ENCODE results near the gene CBX7. TPM values are rescaled to one million over a fixed set of nuclear protein-coding genes. Genes with fewer than 3 reads are reported as not detected.

Gene CBX7
- total and polyA plus RNA-seq, 2 of the 4 experiments (the other 2 are of a cell fraction), result 0.90 to 3.6 TPM

GRCh38 chr22:39150848-39151215 is 1.6 kb downstream of the CBX7 start:
- no peak overlapping the region for H2BK20ac ChIP-seq (ENCODE audit: low read depth, low read length)
- no peak overlapping the region for H2AK5ac ChIP-seq (ENCODE audit: low read depth, low read length)
- H3K56ac ChIP-seq (ENCODE audit: extremely low read depth, insufficient read depth, low read length), result no peak overlapping the region
- H3K79me1 ChIP-seq (ENCODE audit: low read depth in 1 of 2, low read length in 2 of 2), result peaks cover 2 to 3% of the 10 kb centered on the region in 2 experiments; a peak in 2 of 4 replicates
- no peak overlapping the region for H4K5ac ChIP-seq (ENCODE audit: low read depth, low read length)
- TF ChIP-seq MAZ (IDR thresholded peaks at IDR 0.05; ENCODE audit: borderline replicate concordance, low read depth, low read length) (no peak), NFE2L2 (IDR thresholded peaks at IDR 0.05; ENCODE audit: low read depth, low read length) (no peak), CHD1 (IDR thresholded peaks at IDR 0.05; ENCODE audit: low read depth, low read length) (no peak), POLR2A (IDR thresholded peaks at IDR 0.05; ENCODE audit: low read depth, low read length) (no peak), CTCF (conservative IDR thresholded peaks at IDR 0.05; ENCODE audit: low read depth, low read length) (no peak), MAFK (IDR thresholded peaks at IDR 0.05; ENCODE audit: low read depth, low read length) (no peak), FOS (IDR thresholded peaks at IDR 0.05; ENCODE audit: low read depth, low read length) (no peak), SMC3 (IDR thresholded peaks at IDR 0.05; ENCODE audit: low read depth, low read length) (no peak), BHLHE40 (IDR thresholded peaks at IDR 0.05; ENCODE audit: low read depth, low read length) (no peak), USF2 (IDR thresholded peaks at IDR 0.05; ENCODE audit: low read depth, low read length) (no peak), MXI1 (IDR thresholded peaks at IDR 0.05; ENCODE audit: borderline replicate concordance, low read depth, low read length) (no peak), RAD21 (IDR thresholded peaks at IDR 0.05; ENCODE audit: low read length) (no peak), ELK1 (IDR thresholded peaks at IDR 0.05; ENCODE audit: borderline replicate concordance, low read depth, low read length) (no peak), RCOR1 (IDR thresholded peaks at IDR 0.05; ENCODE audit: insufficient replicate concordance, low read length) (no peak), RFX5 (IDR thresholded peaks at IDR 0.05; ENCODE audit: low read depth, low read length) (no peak), CEBPB (IDR thresholded peaks at IDR 0.05; ENCODE audit: low read depth, low read length) (no peak)
- no peak overlapping the region for H3K18ac ChIP-seq (ENCODE audit: low read depth, low read length)
- ATAC-seq (ENCODE audit: low read depth), result no peak
- H3K9me3 ChIP-seq (ENCODE audit: control insufficient read depth, insufficient read depth, low read length), result no peaks in the 10 kb centered on the region
- 0 out of 2 replicates have a peak, but pooled peaks cover 2% of the 10 kb centered on the region for H3K36me3 ChIP-seq (ENCODE audit: control insufficient read depth, insufficient read depth, low read length)
- dilution Hi-C loops (cut with HindIII; ENCODE audit: low sequenced_read_pairs, unreplicated experiment) (no loop called here), in situ Hi-C loops (cut with MboI; ENCODE audit: low sequenced_read_pairs) (loop anchor here (25.0 kb wide), 1 partner anchor 886 kb away; no protein-coding TSS in a partner anchor), intact Hi-C loops (cut with micrococcal nuclease) (no loop called here)
- H2BK5ac ChIP-seq (ENCODE audit: low read depth, low read length, poor library complexity, severe bottlenecking), result no peak overlapping the region
- no peak overlapping the region for H2BK15ac ChIP-seq (ENCODE audit: low read depth, low read length)
- H3K9ac ChIP-seq (ENCODE audit: low read depth, low read length), result no peak overlapping the region
- no CpG with 5 or more reads among the region's 6 CpGs for WGBS, 2 experiments (ENCODE audit: extremely low coverage in 2 of 2, insufficient read length in 1 of 2)
- no peak overlapping the region for H3K27ac ChIP-seq (ENCODE audit: insufficient read depth, low read length)
- H4K91ac ChIP-seq (ENCODE audit: insufficient read depth, low read depth, low read length), result no peak overlapping the region
- no peak overlapping the region for H3K14ac ChIP-seq (replicated peaks; ENCODE audit: low read depth, low read length)
- H3K4me1 ChIP-seq (ENCODE audit: control insufficient read depth, insufficient read depth, low read length), result peaks cover 5% of the 10 kb centered on the region
- H4K8ac ChIP-seq (ENCODE audit: low read depth in 2 of 2, low read length in 2 of 2), result no peak overlapping the region
- H3K4ac ChIP-seq (ENCODE audit: low read depth, low read length), result no peak overlapping the region
- H3K4me3 ChIP-seq (ENCODE audit: insufficient read depth, low read depth, low read length), result no peak overlapping the region
- no peaks in the 10 kb centered on the region for H3K9me1 ChIP-seq (ENCODE audit: insufficient read depth, low read length)
- no peak overlapping the region for H2AFZ ChIP-seq (replicated peaks; ENCODE audit: low read length, poor library complexity)
- ChIA-PET CTCF (no interaction called here), POLR2A (ENCODE audit: unreplicated experiment) (interaction anchor here (0.6 kb wide), 1 partner anchor 166 kb away, joined by 4 read pairs; no protein-coding TSS in a partner anchor)
- no peak overlapping the region for H2BK120ac ChIP-seq (ENCODE audit: low read depth, low read length)
- H3K4me2 ChIP-seq (ENCODE audit: low read depth, low read length), result no peak overlapping the region; the same call in 1 of the 2 replicates
- peak overlapping the region; percentile 37 for H2AK9ac ChIP-seq (replicated peaks; ENCODE audit: low read depth, low read length, poor library complexity)
- H3K23ac ChIP-seq (ENCODE audit: low read depth, low read length), result no peak overlapping the region
- no TSS peak for BruUV-seq (replicated peaks)
- DNase-seq, result no peak
- H4K20me1 ChIP-seq (ENCODE audit: insufficient read depth, low read length), result no peaks in the 10 kb centered on the region
- H3K27me3 ChIP-seq (ENCODE audit: control insufficient read depth, insufficient read depth, low read length), result peaks cover 21% of the 10 kb centered on the region

Data from IMR-90 (cell line).